ENCODE measurements around the gene HTRA3.

The HTRA3 gene

GRCh38 chr4:8255698-8256441 lies 13.7 kb upstream of the HTRA3 start:
- DNase-seq (ENCODE audit: low read depth, low spot score), result no peak
- POLR2A ChIA-PET, result no interaction called here
- CTCF ChIA-PET, result interaction anchor here (1.2 to 1.4 kb wide), 2 partner anchors 14 to 147 kb away, joined by 3 to 4 read pairs; no protein-coding TSS in a partner anchor
- TF ChIP-seq CTCF (IDR thresholded peaks at IDR 0.05; ENCODE audit: insufficient read depth, low read length, missing control alignments), result no peak
- no peak overlapping the region for H3K4me3 ChIP-seq (ENCODE audit: low read depth, low read length)

GRCh38 chr4:8257854-8258253 lies 11.7 kb upstream of the HTRA3 start:
- DNase-seq (ENCODE audit: low read depth, low spot score), result no peak
- H3K4me3 ChIP-seq (ENCODE audit: low read depth, low read length), result no peak overlapping the region
- CTCF ChIA-PET, result interaction anchor here (0.7 to 2.3 kb wide), 3 partner anchors 16 to 152 kb away, joined by 3 to 7 read pairs (median 4); no protein-coding TSS in a partner anchor
- no peak for TF ChIP-seq CTCF (IDR thresholded peaks at IDR 0.05; ENCODE audit: insufficient read depth, low read length, missing control alignments)
- POLR2A ChIA-PET, result no interaction called here

GRCh38 chr4:8258552-8259212 lies 10.9 kb upstream of the HTRA3 start:
- no peak for DNase-seq (ENCODE audit: low read depth, low spot score)
- ChIA-PET CTCF (interaction anchor here (0.7 to 2.3 kb wide), 3 partner anchors 16 to 145 kb away, joined by 3 to 7 read pairs (median 4); no protein-coding TSS in a partner anchor), POLR2A (no interaction called here)
- no peak overlapping the region for H3K4me3 ChIP-seq (ENCODE audit: low read depth, low read length)
- no peak for TF ChIP-seq CTCF (IDR thresholded peaks at IDR 0.05; ENCODE audit: insufficient read depth, low read length, missing control alignments)

GRCh38 chr4:8259743-8260430 lies 9.7 kb upstream of the HTRA3 start:
- no peak for DNase-seq (ENCODE audit: low read depth, low spot score)
- CTCF ChIA-PET, result interaction anchor here (0.7 to 2.3 kb wide), 5 partner anchors 9 to 145 kb away, joined by 3 to 7 read pairs (median 3); no protein-coding TSS in a partner anchor

GRCh38 chr4:8260656-8261111 lies 8.9 kb upstream of the HTRA3 start:
- no peak for DNase-seq (ENCODE audit: low read depth, low spot score)
- no peak overlapping the region for H3K4me3 ChIP-seq (ENCODE audit: low read depth, low read length)
- no peak for TF ChIP-seq CTCF (IDR thresholded peaks at IDR 0.05; ENCODE audit: insufficient read depth, low read length, missing control alignments)
- CTCF ChIA-PET, result interaction anchor here (0.7 to 1.4 kb wide), 6 partner anchors 10 to 144 kb away, joined by 3 to 6 read pairs (median 3); no protein-coding TSS in a partner anchor
- POLR2A ChIA-PET, result interaction anchor here (1.1 kb wide), 1 partner anchor 9 kb away, joined by 4 read pairs; the partner anchor contains the start of gene HTRA3

More at GRCh38 chr4:8259743-8260430, 9.7 kb upstream of the HTRA3 start:
- no peak for TF ChIP-seq CTCF (IDR thresholded peaks at IDR 0.05; ENCODE audit: insufficient read depth, low read length, missing control alignments)
- POLR2A ChIA-PET, result interaction anchor here (0.6 to 1.1 kb wide), 2 partner anchors 10 to 15 kb away, joined by 3 to 4 read pairs; partner anchors contain the start of gene HTRA3
- H3K4me3 ChIP-seq (ENCODE audit: low read depth, low read length), result no peak overlapping the region

All from AG04449 (cell line).